Measurements from ENCODE around the gene ACSF2.
"Not testable (repeated sequence)": the region's sequence is repeated elsewhere in the genome, so short reads cannot be mapped to it uniquely, and the experiment has no call there.

Gene ACSF2

GRCh38 chr17:50464736-50465135 is 38.7 kb downstream of the ACSF2 start:
- DNase-seq (ENCODE audit: low read depth): no peak

- no peak for DNase-seq (ENCODE audit: low read depth)
Observed at GRCh38 chr17:50465171-50465570, 39.2 kb downstream of the ACSF2 start.

- DNase-seq (ENCODE audit: low read depth): no peak
Observed at GRCh38 chr17:50465635-50466034, 39.6 kb downstream of the ACSF2 start.

GRCh38 chr17:50466371-50467113 is 40.5 kb downstream of the ACSF2 start:
- no peak for DNase-seq (ENCODE audit: low read depth)

GRCh38 chr17:50467114-50467854 is 41.3 kb downstream of the ACSF2 start:
- no peak for DNase-seq (ENCODE audit: low read depth)

DNA sequence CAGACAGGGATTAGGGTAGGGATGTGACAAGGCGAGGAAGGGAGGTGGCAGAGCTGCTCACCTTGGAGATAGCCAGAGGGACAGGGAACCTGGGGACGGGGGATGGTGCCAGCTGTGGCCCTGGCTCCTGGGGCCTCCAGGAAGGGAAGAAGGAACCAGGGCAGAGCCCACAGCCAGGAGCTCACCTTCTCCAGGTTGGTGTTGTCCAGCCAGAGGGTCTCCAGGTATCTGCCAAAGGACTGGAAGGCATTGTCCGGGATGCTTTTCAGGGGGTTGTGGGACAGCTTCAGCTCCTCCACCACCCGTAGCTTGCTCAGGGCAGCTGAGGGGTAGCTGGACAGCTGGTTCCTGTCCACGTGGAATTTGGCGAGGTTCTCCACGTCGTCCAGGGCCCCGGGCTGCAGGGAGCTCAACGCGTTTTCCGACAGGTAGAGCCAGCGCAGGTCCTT is 41.9 kb downstream of the ACSF2 start:
- DNase-seq (ENCODE audit: low read depth): no peak

DNA sequence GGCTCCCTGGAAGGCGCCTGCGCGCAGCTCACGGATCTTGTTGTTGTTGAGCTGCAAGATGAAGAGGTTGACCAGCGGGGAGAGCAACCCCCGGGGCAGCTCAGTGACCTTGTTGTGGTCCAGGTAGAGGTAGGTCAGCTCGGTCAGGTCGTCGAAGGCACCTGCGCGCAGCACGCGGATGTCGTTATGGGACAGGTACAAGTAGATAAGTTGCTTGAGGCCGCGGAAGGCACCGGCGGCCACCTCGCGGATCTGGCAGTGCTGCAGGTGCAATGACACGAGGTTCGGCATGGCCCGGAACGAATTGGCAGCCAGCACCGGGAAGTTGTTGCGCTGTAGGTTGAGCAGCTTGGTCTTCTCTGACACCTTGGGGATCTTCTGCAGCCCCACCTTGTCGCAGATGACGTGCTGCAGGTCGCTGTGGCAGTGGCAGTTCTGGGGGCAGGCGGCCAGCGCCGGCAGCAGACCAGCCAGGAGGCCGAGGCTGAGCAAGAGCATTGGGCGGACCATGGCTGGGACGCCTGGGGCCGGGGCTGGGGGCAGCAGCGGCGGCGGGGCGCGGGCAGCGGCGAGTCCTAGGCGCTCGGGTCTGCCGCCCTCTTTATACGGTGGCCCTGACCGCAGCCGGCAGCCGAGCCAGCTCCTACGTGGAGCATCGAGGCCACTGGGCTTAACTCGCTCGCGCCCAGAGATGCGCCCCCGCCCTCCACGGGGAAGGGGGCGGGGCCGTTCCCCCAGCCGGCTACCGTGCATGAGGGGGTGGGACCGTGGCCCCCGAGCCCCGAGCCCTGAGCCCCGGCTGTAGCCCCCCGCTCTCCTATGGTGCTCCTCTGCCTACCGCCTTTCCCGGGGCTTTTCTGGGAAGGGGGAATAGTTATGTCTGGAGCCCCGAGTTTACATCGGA is 42.5 kb downstream of the ACSF2 start, which contains the start of gene CHAD:
CHAD (minus strand) TSS at position 577 of the 904 bp plus-strand sequence; CDS start at position 510, 67 bp downstream.
- no peak for DNase-seq (ENCODE audit: low read depth)

DNA sequence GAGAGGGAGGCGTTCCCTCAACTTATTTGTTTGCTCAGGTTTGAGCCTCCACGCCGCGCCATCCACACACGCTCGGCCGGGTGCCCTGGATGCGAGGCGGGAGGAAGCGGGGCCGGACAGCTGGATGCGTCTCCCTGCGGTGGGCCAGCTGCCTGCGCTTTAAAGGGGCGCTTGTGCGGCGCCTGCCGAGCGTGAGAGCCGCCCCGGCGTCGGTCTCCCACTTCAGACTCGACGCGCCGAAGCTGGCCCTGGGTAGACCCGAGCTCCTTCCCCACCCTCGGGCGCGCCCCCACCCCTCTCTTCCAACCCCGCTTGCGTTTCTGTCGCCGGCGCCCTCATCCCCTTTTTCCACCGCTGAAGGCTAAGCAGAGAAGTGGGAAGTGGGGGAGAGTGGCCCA is 43.2 kb downstream of the ACSF2 start:
- DNase-seq (ENCODE audit: low read depth): no peak

DNA sequence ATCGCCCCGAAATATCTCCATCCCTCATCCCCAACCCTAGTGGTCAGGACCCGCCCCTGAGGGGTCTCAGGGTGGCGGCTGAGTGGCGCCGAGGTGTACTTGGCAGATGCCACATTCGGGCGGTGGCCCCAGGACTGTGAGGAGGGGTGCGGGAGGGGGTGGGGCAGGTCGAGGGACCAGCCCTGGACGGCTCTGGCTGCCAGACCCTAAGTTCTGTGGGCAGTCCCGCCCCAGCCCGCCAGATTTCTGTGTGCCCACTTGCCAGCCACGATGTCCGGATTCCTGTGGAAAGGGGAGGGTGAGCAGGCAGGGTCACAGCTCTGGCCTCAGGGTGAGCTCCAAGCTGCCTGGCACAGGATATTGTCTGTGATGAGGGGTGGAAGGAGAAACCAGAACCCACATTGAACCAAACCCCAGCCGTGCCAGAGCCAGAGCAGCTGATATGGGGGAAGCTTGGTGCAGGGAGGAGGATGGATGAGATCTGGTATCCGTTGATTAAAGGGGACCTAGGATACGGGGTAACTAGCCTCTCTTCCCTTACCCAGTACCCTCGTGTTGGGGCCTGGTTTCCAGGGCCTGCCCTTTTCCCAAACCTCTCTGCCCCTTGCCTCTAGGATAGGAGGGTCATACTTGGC is 43.8 kb downstream of the ACSF2 start:
- DNase-seq (ENCODE audit: low read depth): no peak

DNA sequence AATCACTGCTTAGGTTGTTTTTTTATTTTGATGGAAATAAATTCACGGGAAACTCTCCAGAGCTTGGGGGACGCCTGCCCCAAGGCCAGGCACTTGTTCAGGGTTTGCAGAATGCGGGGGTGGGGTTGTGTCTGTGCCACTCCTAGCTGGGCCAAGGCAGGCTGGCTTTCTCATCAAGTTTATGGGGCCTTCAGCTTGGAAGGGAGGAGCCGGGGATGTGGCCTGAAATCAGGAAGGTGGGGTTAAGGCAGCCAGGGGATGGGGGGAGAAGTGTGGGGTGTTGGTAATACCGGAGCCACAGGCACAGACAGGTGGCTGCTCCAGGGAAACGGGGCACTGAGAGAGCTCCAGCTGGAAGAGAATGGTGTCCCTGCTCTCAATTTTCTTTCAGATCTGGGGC is 44.4 kb downstream of the ACSF2 start:
- DNase-seq (ENCODE audit: low read depth): no peak

DNA sequence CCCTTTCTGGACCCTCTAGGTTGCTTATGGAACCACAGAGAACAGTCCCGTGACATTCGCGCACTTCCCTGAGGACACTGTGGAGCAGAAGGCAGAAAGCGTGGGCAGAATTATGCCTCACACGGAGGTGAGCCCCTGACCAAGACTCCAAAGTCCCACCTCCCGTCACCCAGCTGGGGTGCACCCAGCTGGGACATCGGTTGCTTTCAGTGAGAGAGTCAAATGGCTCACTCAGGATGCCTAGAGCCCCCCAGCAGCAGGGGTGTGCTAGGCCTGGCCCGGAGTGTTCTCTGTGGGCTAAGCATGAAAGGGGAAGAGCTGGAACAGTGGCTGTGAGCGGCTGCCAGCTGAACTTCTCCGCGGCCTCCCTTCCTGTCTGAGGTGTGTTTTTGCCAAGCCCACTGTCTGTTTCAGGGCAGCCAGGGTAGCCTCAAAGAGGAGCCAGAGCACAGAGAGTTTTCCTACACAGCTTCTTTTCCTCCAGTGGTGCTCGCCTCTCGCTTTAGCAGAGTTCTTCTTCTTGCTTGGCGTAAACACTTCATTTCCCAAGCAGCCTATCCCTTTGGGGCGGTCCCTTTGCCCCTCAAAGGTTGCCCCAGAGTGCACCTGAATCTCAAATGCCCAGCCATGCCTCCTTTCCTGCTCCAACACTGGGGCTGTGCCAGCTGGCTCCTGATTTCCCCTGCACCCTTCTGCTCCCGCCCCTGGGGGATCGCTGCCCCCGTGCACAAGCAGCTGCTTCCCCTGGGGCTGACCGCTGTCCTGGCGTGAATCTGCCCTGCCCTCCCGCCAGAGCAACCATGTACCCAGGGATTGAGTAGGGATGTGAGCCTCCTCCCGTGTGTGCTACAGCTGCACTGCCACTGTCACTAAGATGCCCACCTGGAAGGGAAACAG is 45.2 kb downstream of the ACSF2 start:
- DNase-seq (ENCODE audit: low read depth): no peak

DNA sequence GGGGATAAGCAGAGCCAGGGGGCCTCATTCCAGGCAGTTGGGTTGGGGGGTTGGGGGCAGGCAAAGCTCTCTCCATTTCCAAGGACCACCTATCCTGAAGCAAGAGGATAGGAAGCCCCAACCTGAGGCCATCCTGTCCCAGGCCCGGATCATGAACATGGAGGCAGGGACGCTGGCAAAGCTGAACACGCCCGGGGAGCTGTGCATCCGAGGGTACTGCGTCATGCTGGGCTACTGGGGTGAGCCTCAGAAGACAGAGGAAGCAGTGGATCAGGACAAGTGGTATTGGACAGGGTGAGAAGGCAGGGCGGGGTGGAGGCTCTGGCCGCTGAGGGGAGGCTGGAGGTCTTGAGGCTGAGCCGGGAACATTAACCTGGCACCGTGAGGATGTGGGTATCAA is 46.3 kb downstream of the ACSF2 start:
- no peak for DNase-seq (ENCODE audit: low read depth)

DNA sequence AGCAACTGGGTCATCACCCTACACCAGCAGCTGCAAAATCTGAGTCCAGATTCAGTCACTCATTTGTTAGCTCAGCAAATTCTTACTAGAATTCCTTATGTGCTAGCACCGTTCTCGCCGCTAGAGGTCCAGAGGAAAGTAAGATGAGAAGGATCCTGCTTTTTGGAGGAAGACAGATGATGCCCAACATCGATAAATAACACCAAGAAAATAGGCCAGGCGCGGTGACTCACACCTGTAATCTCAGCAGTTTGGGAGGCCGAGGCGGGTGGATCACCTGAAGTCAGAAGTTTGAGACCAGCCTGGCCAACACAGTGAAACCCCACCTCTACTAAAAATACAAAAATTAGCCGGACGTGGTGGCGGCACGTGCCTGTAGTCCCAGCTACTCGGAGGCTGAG is 46.7 kb downstream of the ACSF2 start:
- DNase-seq (ENCODE audit: low read depth): not testable (repeated sequence)

DNA sequence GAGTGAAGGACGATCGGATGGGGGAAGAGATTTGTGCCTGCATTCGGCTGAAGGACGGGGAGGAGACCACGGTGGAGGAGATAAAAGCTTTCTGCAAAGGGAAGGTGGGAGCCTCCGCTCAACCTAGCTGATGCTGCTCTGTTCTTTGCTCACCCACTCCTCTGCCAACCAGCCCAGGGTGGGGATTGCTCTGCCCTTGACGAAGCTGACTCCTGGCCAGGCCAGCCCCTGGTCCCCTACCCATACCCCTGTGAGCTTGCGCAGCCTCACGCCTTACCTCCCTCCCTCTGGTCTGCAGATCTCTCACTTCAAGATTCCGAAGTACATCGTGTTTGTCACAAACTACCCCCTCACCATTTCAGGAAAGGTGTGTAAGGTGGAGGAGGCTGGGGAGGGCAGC is 47.9 kb downstream of the ACSF2 start:
- DNase-seq (ENCODE audit: low read depth): no peak

DNA sequence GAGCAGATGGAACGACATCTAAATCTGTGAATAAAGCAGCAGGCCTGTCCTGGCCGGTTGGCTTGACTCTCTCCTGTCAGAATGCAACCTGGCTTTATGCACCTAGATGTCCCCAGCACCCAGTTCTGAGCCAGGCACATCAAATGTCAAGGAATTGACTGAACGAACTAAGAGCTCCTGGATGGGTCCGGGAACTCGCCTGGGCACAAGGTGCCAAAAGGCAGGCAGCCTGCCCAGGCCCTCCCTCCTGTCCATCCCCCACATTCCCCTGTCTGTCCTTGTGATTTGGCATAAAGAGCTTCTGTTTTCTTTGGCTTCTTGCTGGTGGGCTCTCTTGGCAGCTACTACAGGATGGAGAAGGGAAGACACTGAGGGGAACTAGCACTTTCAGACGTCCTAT is 48.5 kb downstream of the ACSF2 start:
- DNase-seq (ENCODE audit: low read depth): no peak

DNA sequence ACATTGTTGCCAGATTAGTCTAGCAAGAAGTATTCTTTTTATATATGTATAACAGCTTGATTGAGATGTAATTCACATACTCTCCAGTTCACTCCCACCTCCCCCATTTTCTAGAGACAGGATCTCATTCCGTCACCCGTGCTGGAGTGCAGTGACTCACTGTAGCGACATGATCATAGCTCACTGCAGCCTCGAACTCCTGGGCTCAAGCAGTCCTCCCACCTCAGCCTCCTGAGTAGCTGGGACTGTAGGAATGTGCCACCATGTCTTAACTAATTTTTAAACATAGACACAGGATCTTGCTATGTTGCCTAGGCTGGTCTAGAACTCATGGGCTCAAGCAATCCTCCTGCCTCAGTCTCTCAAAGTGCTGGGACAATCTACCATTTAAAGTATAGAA is 49.3 kb downstream of the ACSF2 start:
- no peak for DNase-seq (ENCODE audit: low read depth)

GRCh38 chr17:50475775-50476544 is 49.9 kb downstream of the ACSF2 start:
- DNase-seq (ENCODE audit: low read depth): not testable (repeated sequence)

- DNase-seq (ENCODE audit: low read depth): no peak
Observed at GRCh38 chr17:50476545-50477315, 50.7 kb downstream of the ACSF2 start.

DNA sequence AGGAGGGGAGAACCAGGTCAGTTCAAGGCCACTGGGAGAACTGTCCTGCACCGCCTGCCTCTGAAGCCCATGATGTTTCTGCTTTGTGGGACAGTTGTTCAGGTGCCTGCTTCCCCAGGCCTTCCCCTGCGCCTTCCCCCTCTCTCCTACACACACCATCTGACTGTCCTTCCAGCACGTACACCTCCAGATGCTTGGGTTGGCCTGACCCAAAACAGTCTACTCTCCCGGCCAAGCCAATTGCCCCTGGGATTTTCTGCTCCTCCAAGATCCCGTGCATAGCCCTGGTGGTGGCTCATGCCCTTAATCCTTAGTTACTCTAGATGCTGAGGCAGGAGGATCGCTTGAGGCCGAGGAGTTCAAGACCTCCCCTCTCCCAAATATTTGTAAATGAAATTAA is 52.0 kb downstream of the ACSF2 start:
- no peak for DNase-seq (ENCODE audit: low read depth)
